ENCODE measurements around the gene SUSD4. TPM values are rescaled to one million over a fixed set of nuclear protein-coding genes. Genes with fewer than 3 reads are reported as not detected.

The SUSD4 gene
- total RNA-seq, 1 experiment from 2014 or later = 7.2 TPM

GRCh38 chr1:223242971-223243370 lies 121.0 kb downstream of the SUSD4 start:
- no peaks in the 10 kb centered on the region for H3K27me3 Mint-ChIP-seq (ENCODE audit: unreplicated experiment)
- no peak for TF ChIP-seq CTCF (IDR thresholded peaks at IDR 0.05; ENCODE audit: unreplicated experiment)
- no TSS peak for BruUV-seq (replicated peaks)
- peaks cover 6% of the 10 kb centered on the region for H3K36me3 Mint-ChIP-seq (ENCODE audit: insufficient read depth, unreplicated experiment)
- no peaks in the 10 kb centered on the region for H3K9me3 Mint-ChIP-seq (ENCODE audit: low read depth, unreplicated experiment)
- intact Hi-C loops (cut with micrococcal nuclease; ENCODE audit: unreplicated experiment) = loop anchor here (10.0 kb wide), 2 partner anchors 442 to 448 kb away; no protein-coding TSS in a partner anchor
- CTCF ChIA-PET = interaction anchor here (0.6 to 2.5 kb wide), 2 partner anchors 109 to 121 kb away, joined by 4 to 41 read pairs; partner anchors contain the start of gene SUSD4
- no peak overlapping the region for H3K4me3 Mint-ChIP-seq (ENCODE audit: low read depth, unreplicated experiment)
- peaks cover 34% of the 10 kb centered on the region for H3K4me1 Mint-ChIP-seq (ENCODE audit: low read depth, unreplicated experiment)
- no peak overlapping the region for H3K27ac Mint-ChIP-seq (ENCODE audit: unreplicated experiment)
- no peak for DNase-seq

GRCh38 chr1:223242382-223242955 lies 121.5 kb downstream of the SUSD4 start:
- BruUV-seq (replicated peaks) = no TSS peak
- DNase-seq = no peak
- intact Hi-C loops (cut with micrococcal nuclease; ENCODE audit: unreplicated experiment) = loop anchor here (10.0 kb wide), 2 partner anchors 442 to 448 kb away; no protein-coding TSS in a partner anchor
- TF ChIP-seq CTCF (IDR thresholded peaks at IDR 0.05; ENCODE audit: unreplicated experiment) = no peak
- H3K4me3 Mint-ChIP-seq (ENCODE audit: low read depth, unreplicated experiment) = no peak overlapping the region
- H3K36me3 Mint-ChIP-seq (ENCODE audit: insufficient read depth, unreplicated experiment) = peaks cover 6% of the 10 kb centered on the region
- H3K27me3 Mint-ChIP-seq (ENCODE audit: unreplicated experiment) = no peaks in the 10 kb centered on the region
- H3K4me1 Mint-ChIP-seq (ENCODE audit: low read depth, unreplicated experiment) = peaks cover 33% of the 10 kb centered on the region
- no peaks in the 10 kb centered on the region for H3K9me3 Mint-ChIP-seq (ENCODE audit: low read depth, unreplicated experiment)
- CTCF ChIA-PET = interaction anchor here (0.6 to 2.5 kb wide), 2 partner anchors 109 to 122 kb away, joined by 4 to 41 read pairs; partner anchors contain the start of gene SUSD4
- no peak overlapping the region for H3K27ac Mint-ChIP-seq (ENCODE audit: unreplicated experiment)

GRCh38 chr1:223240122-223240521 lies 123.9 kb downstream of the SUSD4 start:
- H3K36me3 Mint-ChIP-seq (ENCODE audit: insufficient read depth, unreplicated experiment) = peaks cover under 1% of the 10 kb centered on the region
- intact Hi-C loops (cut with micrococcal nuclease; ENCODE audit: unreplicated experiment) = loop anchor here (10.0 kb wide), 2 partner anchors 445 kb away; no protein-coding TSS in a partner anchor
- no peak overlapping the region for H3K4me3 Mint-ChIP-seq (ENCODE audit: low read depth, unreplicated experiment)
- TF ChIP-seq CTCF (IDR thresholded peaks at IDR 0.05; ENCODE audit: unreplicated experiment) = no peak
- H3K9me3 Mint-ChIP-seq (ENCODE audit: low read depth, unreplicated experiment) = no peaks in the 10 kb centered on the region
- no peak for DNase-seq
- no peak overlapping the region for H3K27ac Mint-ChIP-seq (ENCODE audit: unreplicated experiment)
- BruUV-seq (replicated peaks) = no TSS peak
- H3K4me1 Mint-ChIP-seq (ENCODE audit: low read depth, unreplicated experiment) = peaks cover 28% of the 10 kb centered on the region
- H3K27me3 Mint-ChIP-seq (ENCODE audit: unreplicated experiment) = no peaks in the 10 kb centered on the region
- CTCF ChIA-PET = no interaction called here

- Mint-ChIP-seq H3K36me3 (ENCODE audit: insufficient read depth, unreplicated experiment) (peaks cover 5% of the 10 kb centered on the region), H3K4me3 (ENCODE audit: low read depth, unreplicated experiment) (no peak overlapping the region), H3K9me3 (ENCODE audit: low read depth, unreplicated experiment) (peaks cover 2% of the 10 kb centered on the region), H3K27me3 (ENCODE audit: unreplicated experiment) (no peaks in the 10 kb centered on the region), H3K27ac (ENCODE audit: unreplicated experiment) (peak overlapping the region; percentile 75), H3K4me1 (ENCODE audit: low read depth, unreplicated experiment) (peaks cover 38% of the 10 kb centered on the region)
- no TSS peak for BruUV-seq (replicated peaks)
- intact Hi-C loops (cut with micrococcal nuclease; ENCODE audit: unreplicated experiment) = no loop called here
- DNase-seq = no peak
- no peak for TF ChIP-seq CTCF (IDR thresholded peaks at IDR 0.05; ENCODE audit: unreplicated experiment)
- CTCF ChIA-PET = no interaction called here
Observed at GRCh38 chr1:223235091-223235490, 128.9 kb downstream of the SUSD4 start.
